Type B pancreatic cell (in vitro differentiated cells): ENCODE measurements around the gene TEKTIP1. TPM values are rescaled to one million over a fixed set of nuclear protein-coding genes. Genes with fewer than 3 reads are reported as not detected.
"Not testable (repeated sequence)": the region's sequence is repeated elsewhere in the genome, so short reads cannot be mapped to it uniquely, and the experiment has no call there.

Experiments used
- DNase-seq: peaks from one replicate; pipeline ENCODE4 v3.0.0; 2021; ENCODE audit warnings: mixed read lengths; ENCODE audit not compliant: unreplicated experiment; ENCODE audit errors: extremely low spot score
- H3K27ac Mint-ChIP-seq: 2 replicates; pipeline ENCODE4 v1.8.0; 2021; ENCODE audit warnings: mild to moderate bottlenecking, mixed read lengths
- H3K27me3 Mint-ChIP-seq: 2 replicates; pipeline ENCODE4 v1.8.0; 2021; ENCODE audit warnings: mixed read lengths
- H3K36me3 Mint-ChIP-seq: 2 replicates; pipeline ENCODE4 v1.8.0; 2021; ENCODE audit warnings: mixed read lengths
- H3K4me1 Mint-ChIP-seq: one replicate; pipeline ENCODE4 v1.8.0; 2021; ENCODE audit warnings: mixed read lengths; ENCODE audit not compliant: unreplicated experiment
- H3K4me3 Mint-ChIP-seq: 2 replicates; pipeline ENCODE4 v1.8.0; 2021; ENCODE audit warnings: mild to moderate bottlenecking, mixed read lengths
- H3K9me3 Mint-ChIP-seq: 2 replicates; pipeline ENCODE4 v1.8.0; 2021; ENCODE audit warnings: mixed read lengths
- CTCF ChIP-seq: fragments of 200-600 bp; sonication (generic); conservative IDR thresholded peaks from 2 replicates; pipeline ENCODE4 v1.5.0; 2021; ENCODE audit warnings: antibody characterized with exemption, mild to moderate bottlenecking
- total RNA-seq: library from RNA; stranded (reverse); gene quantifications from 2 replicates; pipeline ENCODE4 v1.2.1, GENCODE V29; 2021; ENCODE audit warnings: low replicate concordance

Gene TEKTIP1
- total RNA-seq, 1 donor from 2014 or later = 3.4 TPM

- Mint-ChIP-seq H3K27ac (no peak overlapping the region), H3K4me3 (no peak overlapping the region), H3K36me3 (no peaks in the 10 kb centered on the region), H3K9me3 (no peaks in the 10 kb centered on the region), H3K4me1 (no peaks in the 10 kb centered on the region), H3K27me3 (no peaks in the 10 kb centered on the region)
- DNase-seq = no peak
- TF ChIP-seq CTCF = no peak
These were observed 10.3 kb upstream of the TEKTIP1 start for GRCh38 chr19:3528539-3529211.

DNA sequence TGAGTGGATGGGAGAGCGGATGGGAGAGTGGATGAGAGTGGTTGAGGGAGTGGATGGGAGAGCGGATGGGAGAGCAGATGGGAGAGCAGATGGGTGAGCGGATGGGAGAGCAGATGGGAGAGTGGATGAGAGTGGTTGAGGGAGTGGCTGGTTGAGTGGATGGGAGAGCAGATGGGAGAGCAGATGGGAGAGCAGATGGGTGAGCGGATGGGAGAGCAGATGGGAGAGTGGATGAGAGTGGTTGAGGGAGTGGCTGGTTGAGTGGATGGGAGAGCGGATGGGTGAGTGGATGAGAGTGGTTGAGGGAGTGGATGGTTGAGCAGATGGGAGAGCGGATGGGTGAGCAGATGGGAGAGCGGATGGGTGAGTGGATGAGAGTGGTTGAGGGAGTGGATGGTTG, 9.7 kb upstream of the TEKTIP1 start:
- not testable (repeated sequence) for H3K4me1 Mint-ChIP-seq, H3K4me3 Mint-ChIP-seq, DNase-seq, H3K27ac Mint-ChIP-seq, H3K27me3 Mint-ChIP-seq, H3K36me3 Mint-ChIP-seq, H3K9me3 Mint-ChIP-seq

DNA sequence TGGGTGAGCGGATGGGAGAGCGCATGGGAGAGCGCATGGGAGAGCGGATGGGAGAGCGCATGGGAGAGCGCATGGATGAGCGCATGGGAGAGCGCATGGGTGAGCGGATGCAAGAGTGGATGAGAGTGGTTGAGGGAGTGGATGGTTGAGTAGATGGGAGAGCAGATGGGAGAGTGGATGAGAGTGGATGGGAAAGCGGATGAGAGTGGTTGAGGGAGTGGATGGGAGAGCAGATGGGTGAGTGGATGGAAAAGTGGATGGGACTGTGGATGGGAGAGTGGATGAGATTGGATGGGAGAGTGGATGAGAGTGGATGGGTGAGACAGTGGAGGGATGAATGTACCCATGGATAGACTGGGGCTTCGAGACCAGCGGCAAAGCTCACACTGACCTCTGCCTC, 8.6 kb upstream of the TEKTIP1 start:
- H3K27ac Mint-ChIP-seq = no peak overlapping the region
- TF ChIP-seq CTCF = no peak
- H3K36me3 Mint-ChIP-seq = no peaks in the 10 kb centered on the region
- DNase-seq = no peak
- no peak overlapping the region for H3K4me3 Mint-ChIP-seq
- H3K27me3 Mint-ChIP-seq = no peaks in the 10 kb centered on the region
- H3K4me1 Mint-ChIP-seq = no peaks in the 10 kb centered on the region
- no peaks in the 10 kb centered on the region for H3K9me3 Mint-ChIP-seq

DNA sequence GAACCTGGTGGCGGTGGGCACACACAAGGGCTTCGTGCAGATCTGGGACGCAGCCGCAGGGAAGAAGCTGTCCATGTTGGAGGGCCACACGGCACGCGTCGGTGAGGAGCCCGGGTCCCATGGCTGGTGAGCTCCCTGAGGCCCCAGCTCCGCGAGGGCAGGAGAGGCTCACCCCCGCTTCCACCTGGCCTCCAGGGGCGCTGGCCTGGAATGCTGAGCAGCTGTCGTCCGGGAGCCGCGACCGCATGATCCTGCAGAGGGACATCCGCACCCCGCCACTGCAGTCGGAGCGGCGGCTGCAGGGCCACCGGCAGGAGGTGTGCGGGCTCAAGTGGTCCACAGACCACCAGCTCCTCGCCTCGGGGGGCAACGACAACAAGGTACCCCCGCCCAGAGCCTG, 7.3 kb upstream of the TEKTIP1 start:
- DNase-seq = no peak
- no peak overlapping the region for H3K4me3 Mint-ChIP-seq
- H3K9me3 Mint-ChIP-seq = no peaks in the 10 kb centered on the region
- H3K27ac Mint-ChIP-seq = no peak overlapping the region
- no peaks in the 10 kb centered on the region for H3K36me3 Mint-ChIP-seq
- H3K4me1 Mint-ChIP-seq = no peaks in the 10 kb centered on the region
- H3K27me3 Mint-ChIP-seq = no peaks in the 10 kb centered on the region
- TF ChIP-seq CTCF = no peak

- no peaks in the 10 kb centered on the region for H3K9me3 Mint-ChIP-seq
- DNase-seq = no peak
- no peak overlapping the region for H3K27ac Mint-ChIP-seq
- no peaks in the 10 kb centered on the region for H3K4me1 Mint-ChIP-seq
- TF ChIP-seq CTCF = no peak
- no peaks in the 10 kb centered on the region for H3K36me3 Mint-ChIP-seq
- no peak overlapping the region for H3K4me3 Mint-ChIP-seq
- H3K27me3 Mint-ChIP-seq = no peaks in the 10 kb centered on the region
These were observed 6.7 kb upstream of the TEKTIP1 start for GRCh38 chr19:3532154-3532786.

GRCh38 chr19:3533033-3533432, 5.9 kb upstream of the TEKTIP1 start:
- no peak overlapping the region for H3K27ac Mint-ChIP-seq
- H3K4me1 Mint-ChIP-seq = peaks cover under 1% of the 10 kb centered on the region
- TF ChIP-seq CTCF = no peak
- H3K36me3 Mint-ChIP-seq = no peaks in the 10 kb centered on the region
- no peak for DNase-seq
- H3K4me3 Mint-ChIP-seq = no peak overlapping the region
- no peaks in the 10 kb centered on the region for H3K27me3 Mint-ChIP-seq
- no peaks in the 10 kb centered on the region for H3K9me3 Mint-ChIP-seq
